Measurements from ENCODE around the gene MYOZ2. TPM values are rescaled to one million over a fixed set of nuclear protein-coding genes. Genes with fewer than 3 reads are reported as not detected.
"Not testable (repeated sequence)": the region's sequence is repeated elsewhere in the genome, so short reads cannot be mapped to it uniquely, and the experiment has no call there.

The MYOZ2 gene
- total and polyA plus RNA-seq, 2 donors, result 0.35 to 11.3 TPM

GRCh38 chr4:119139822-119140252 lies 4.2 kb downstream of the MYOZ2 start:
- Histone ChIP-seq H3K4me3 (ENCODE audit: low read depth, low read length) (no peak overlapping the region), H3K27ac (ENCODE audit: low read depth) (no peak overlapping the region), H3K4me1 (ENCODE audit: insufficient read depth) (no peaks in the 10 kb centered on the region), H3K36me3 (ENCODE audit: insufficient read depth) (no peaks in the 10 kb centered on the region)
- DNase-seq (ENCODE audit: extremely low spot score), result no peak
- WGBS, result 58% methylated on average over 2 of the region's 2 CpGs

- H3K27ac ChIP-seq (ENCODE audit: low read depth); H3K4me1 ChIP-seq (ENCODE audit: insufficient read depth); H3K4me3 ChIP-seq (ENCODE audit: low read depth, low read length); H3K36me3 ChIP-seq (ENCODE audit: insufficient read depth); DNase-seq (ENCODE audit: extremely low spot score): not testable (repeated sequence)
- 95% methylated on average over 4 of the region's 4 CpGs for WGBS
Measured at GRCh38 chr4:119141283-119141682, 5.7 kb downstream of the MYOZ2 start.

GRCh38 chr4:119142833-119143232 lies 7.2 kb downstream of the MYOZ2 start:
- Histone ChIP-seq H3K27ac (ENCODE audit: low read depth) (no peak overlapping the region), H3K36me3 (ENCODE audit: insufficient read depth) (no peaks in the 10 kb centered on the region), H3K4me3 (ENCODE audit: low read depth, low read length) (no peak overlapping the region), H3K4me1 (ENCODE audit: insufficient read depth) (no peaks in the 10 kb centered on the region)
- no peak for DNase-seq (ENCODE audit: extremely low spot score)

GRCh38 chr4:119143341-119143740 lies 7.7 kb downstream of the MYOZ2 start:
- not testable (repeated sequence) for H3K36me3 ChIP-seq (ENCODE audit: insufficient read depth); H3K4me1 ChIP-seq (ENCODE audit: insufficient read depth); H3K27ac ChIP-seq (ENCODE audit: low read depth); DNase-seq (ENCODE audit: extremely low spot score); H3K4me3 ChIP-seq (ENCODE audit: low read depth, low read length)
- WGBS, result 38% methylated on average over 10 of the region's 10 CpGs

DNA sequence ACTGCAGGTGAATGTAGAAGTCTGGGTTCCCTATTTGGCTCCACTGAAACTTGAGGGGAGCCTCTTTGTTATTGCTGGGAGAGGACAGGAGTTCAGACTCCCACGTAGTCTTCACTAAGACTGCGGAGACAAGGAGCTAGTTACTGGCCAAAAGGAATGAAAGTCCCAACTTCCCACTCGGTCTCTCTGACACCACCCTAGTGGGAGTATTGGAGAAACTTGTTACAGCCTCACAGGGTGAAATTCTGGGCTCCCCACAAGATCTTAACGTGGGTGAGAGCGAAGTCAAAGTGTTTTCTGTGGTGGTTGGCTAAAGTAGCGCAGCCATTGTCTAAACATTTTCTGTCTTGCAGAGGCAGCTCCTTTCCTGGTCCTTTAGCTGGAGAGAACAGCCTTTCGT lies 13.5 kb downstream of the MYOZ2 start:
- no peak for DNase-seq (ENCODE audit: extremely low spot score)
- Histone ChIP-seq H3K27ac (ENCODE audit: low read depth) (no peak overlapping the region), H3K36me3 (ENCODE audit: insufficient read depth) (no peaks in the 10 kb centered on the region), H3K4me1 (ENCODE audit: insufficient read depth) (no peaks in the 10 kb centered on the region), H3K4me3 (ENCODE audit: low read depth, low read length) (no peak overlapping the region)
- WGBS, result 84% methylated on average over 7 of the region's 7 CpGs

- Histone ChIP-seq H3K4me3 (ENCODE audit: low read depth, low read length) (no peak overlapping the region), H3K27ac (ENCODE audit: low read depth) (no peak overlapping the region), H3K36me3 (ENCODE audit: insufficient read depth) (no peaks in the 10 kb centered on the region), H3K4me1 (ENCODE audit: insufficient read depth) (no peaks in the 10 kb centered on the region)
- no peak for DNase-seq (ENCODE audit: extremely low spot score)
- 74% methylated on average over 2 of the region's 2 CpGs for WGBS
Measured at GRCh38 chr4:119151161-119151560, 15.5 kb downstream of the MYOZ2 start.

GRCh38 chr4:119152741-119153140 lies 17.1 kb downstream of the MYOZ2 start:
- H3K4me1 ChIP-seq (ENCODE audit: insufficient read depth), result no peaks in the 10 kb centered on the region
- 95% methylated on average over 2 of the region's 2 CpGs for WGBS
- no peak overlapping the region for H3K4me3 ChIP-seq (ENCODE audit: low read depth, low read length)
- H3K36me3 ChIP-seq (ENCODE audit: insufficient read depth), result no peaks in the 10 kb centered on the region
- H3K27ac ChIP-seq (ENCODE audit: low read depth), result no peak overlapping the region
- no peak for DNase-seq (ENCODE audit: extremely low spot score)

GRCh38 chr4:119162174-119162573 lies 26.5 kb downstream of the MYOZ2 start:
- 91% methylated on average over 5 of the region's 5 CpGs for WGBS
- Histone ChIP-seq H3K4me3 (ENCODE audit: low read depth, low read length) (no peak overlapping the region), H3K4me1 (ENCODE audit: insufficient read depth) (no peaks in the 10 kb centered on the region), H3K27ac (ENCODE audit: low read depth) (no peak overlapping the region), H3K36me3 (ENCODE audit: insufficient read depth) (no peaks in the 10 kb centered on the region)
- DNase-seq (ENCODE audit: extremely low spot score), result no peak

DNA sequence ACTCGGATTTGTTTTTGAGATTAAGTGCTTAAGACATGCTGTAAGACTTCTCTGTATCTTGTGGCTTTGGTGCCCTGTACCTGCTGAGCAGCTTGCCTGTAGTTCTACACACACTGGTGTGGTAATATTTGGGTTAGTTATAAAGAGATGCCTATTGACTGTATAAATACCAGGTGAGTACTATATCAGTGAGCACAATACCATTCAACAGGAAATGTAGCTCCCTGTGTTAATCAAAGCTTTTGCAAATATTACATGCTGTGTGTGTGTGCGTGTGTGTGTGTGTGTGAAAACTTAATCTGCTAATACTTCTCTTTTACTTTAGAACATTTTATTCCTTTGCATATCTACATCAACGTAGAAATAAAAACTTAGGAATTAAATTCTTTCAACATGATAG lies 30.1 kb downstream of the MYOZ2 start:
- no peaks in the 10 kb centered on the region for H3K4me1 ChIP-seq (ENCODE audit: insufficient read depth)
- 90% methylated on average over 3 of the region's 3 CpGs for WGBS
- no peak overlapping the region for H3K4me3 ChIP-seq (ENCODE audit: low read depth, low read length)
- H3K36me3 ChIP-seq (ENCODE audit: insufficient read depth), result no peaks in the 10 kb centered on the region
- H3K27ac ChIP-seq (ENCODE audit: low read depth), result no peak overlapping the region
- no peak for DNase-seq (ENCODE audit: extremely low spot score)

GRCh38 chr4:119170195-119170594 lies 34.6 kb downstream of the MYOZ2 start:
- H3K4me3 ChIP-seq (ENCODE audit: low read depth, low read length), result no peak overlapping the region
- no peaks in the 10 kb centered on the region for H3K4me1 ChIP-seq (ENCODE audit: insufficient read depth)
- no peaks in the 10 kb centered on the region for H3K36me3 ChIP-seq (ENCODE audit: insufficient read depth)
- no peak for DNase-seq (ENCODE audit: extremely low spot score)
- H3K27ac ChIP-seq (ENCODE audit: low read depth), result no peak overlapping the region

GRCh38 chr4:119172223-119172622 lies 36.6 kb downstream of the MYOZ2 start:
- Histone ChIP-seq H3K27ac (ENCODE audit: low read depth) (no peak overlapping the region), H3K4me3 (ENCODE audit: low read depth, low read length) (no peak overlapping the region), H3K4me1 (ENCODE audit: insufficient read depth) (no peaks in the 10 kb centered on the region), H3K36me3 (ENCODE audit: insufficient read depth) (no peaks in the 10 kb centered on the region)
- DNase-seq (ENCODE audit: extremely low spot score), result no peak
- WGBS, result 87% methylated on average over 7 of the region's 7 CpGs

- 93% methylated on average over 30 of the region's 30 CpGs for WGBS
- DNase-seq (ENCODE audit: extremely low spot score); H3K27ac ChIP-seq (ENCODE audit: low read depth); H3K36me3 ChIP-seq (ENCODE audit: insufficient read depth); H3K4me3 ChIP-seq (ENCODE audit: low read depth, low read length); H3K4me1 ChIP-seq (ENCODE audit: insufficient read depth): not testable (repeated sequence)
Measured at GRCh38 chr4:119173729-119174361, 38.2 kb downstream of the MYOZ2 start.

DNA sequence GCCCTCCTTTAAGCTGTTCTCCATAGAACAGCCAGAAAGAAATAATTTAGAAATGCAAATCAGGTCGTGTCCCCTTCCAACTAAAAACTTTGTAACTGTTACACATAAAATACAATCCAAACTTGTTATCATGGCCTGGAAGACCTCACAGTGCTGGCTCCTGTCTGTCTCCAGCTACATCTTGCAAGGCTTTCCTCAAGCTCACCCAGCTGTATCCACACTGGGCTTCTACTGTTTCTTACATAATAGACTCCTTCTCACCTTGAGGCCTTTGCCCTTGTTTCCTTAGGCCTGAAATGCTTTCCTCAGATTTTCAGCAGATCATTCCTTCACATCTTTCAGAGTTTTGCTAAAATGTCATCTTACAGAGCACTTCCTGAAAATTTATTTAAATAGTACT lies 43.4 kb downstream of the MYOZ2 start:
- 58% methylated on average over 1 of the region's 1 CpG for WGBS
- H3K4me1 ChIP-seq (ENCODE audit: insufficient read depth), result no peaks in the 10 kb centered on the region
- no peak for DNase-seq (ENCODE audit: extremely low spot score)
- no peaks in the 10 kb centered on the region for H3K36me3 ChIP-seq (ENCODE audit: insufficient read depth)
- H3K4me3 ChIP-seq (ENCODE audit: low read depth, low read length), result no peak overlapping the region
- H3K27ac ChIP-seq (ENCODE audit: low read depth), result no peak overlapping the region

DNA sequence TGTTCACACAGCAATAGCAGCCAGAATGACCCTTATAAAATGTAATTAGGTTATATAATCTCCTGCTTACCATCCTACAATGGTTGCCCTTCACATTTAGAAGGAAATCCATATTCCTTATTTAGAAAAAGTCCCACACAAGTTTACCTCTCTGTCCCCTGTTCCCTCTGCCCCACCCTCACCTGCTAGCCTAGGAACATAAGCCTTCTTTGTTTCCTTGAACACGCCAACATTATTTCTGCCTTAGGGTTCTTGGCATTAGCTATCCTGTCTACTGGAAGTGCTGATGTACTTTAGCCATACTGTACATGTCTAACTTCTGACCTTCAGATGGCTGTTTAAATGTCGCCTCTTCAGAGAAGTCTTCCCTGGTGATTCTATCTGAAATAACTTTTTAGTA lies 48.5 kb downstream of the MYOZ2 start:
- Histone ChIP-seq H3K36me3 (ENCODE audit: insufficient read depth) (no peaks in the 10 kb centered on the region), H3K4me3 (ENCODE audit: low read depth, low read length) (no peak overlapping the region), H3K4me1 (ENCODE audit: insufficient read depth) (no peaks in the 10 kb centered on the region), H3K27ac (ENCODE audit: low read depth) (no peak overlapping the region)
- 94% methylated on average over 2 of the region's 2 CpGs for WGBS
- DNase-seq (ENCODE audit: extremely low spot score), result no peak

GRCh38 chr4:119189638-119190037 lies 54.0 kb downstream of the MYOZ2 start:
- H3K36me3 ChIP-seq (ENCODE audit: insufficient read depth), result no peaks in the 10 kb centered on the region
- H3K27ac ChIP-seq (ENCODE audit: low read depth), result no peak overlapping the region
- WGBS, result 40% methylated on average over 1 of the region's 1 CpG
- H3K4me1 ChIP-seq (ENCODE audit: insufficient read depth), result no peaks in the 10 kb centered on the region
- no peak for DNase-seq (ENCODE audit: extremely low spot score)
- H3K4me3 ChIP-seq (ENCODE audit: low read depth, low read length), result no peak overlapping the region
